Effector memory CD8-positive, alpha-beta T cell (primary cell): ENCODE data around the gene ANKRD53.

ENCODE experiments used
- ATAC-seq: fragments of 150-1000 bp; cut with Tn5 transposase; replicated peaks from 2 replicates; pipeline ENCODE4 v1.10.0; 2021; ENCODE audit warnings: mild to moderate bottlenecking, moderate library complexity
- DNase-seq, 3 experiments: peaks; one replicate each; pipeline ENCODE4 v3.0.0; 2021
- H3K27ac Mint-ChIP-seq, 2 donors: one replicate each; pipeline ENCODE4 v1.8.0; 2022; ENCODE audit warnings: mild to moderate bottlenecking in 2 of 2, mixed read lengths in 2 of 2, moderate library complexity in 2 of 2
- H3K27me3 Mint-ChIP-seq, 2 donors: one replicate each; pipeline ENCODE4 v1.8.0; 2022; ENCODE audit warnings: mixed read lengths in 2 of 2
- H3K36me3 Mint-ChIP-seq: one replicate; pipeline ENCODE4 v1.8.0; 2022; ENCODE audit warnings: mild to moderate bottlenecking, moderate library complexity, mixed read lengths; ENCODE audit not compliant: insufficient read depth
- H3K4me1 Mint-ChIP-seq, 2 donors: one replicate each; pipeline ENCODE4 v1.8.0; 2022; ENCODE audit warnings: low read depth in 2 of 2, mixed read lengths in 2 of 2
- H3K4me3 Mint-ChIP-seq, 2 donors: one replicate each; pipeline ENCODE4 v1.8.0; 2022; ENCODE audit warnings: mild to moderate bottlenecking in 2 of 2, mixed read lengths in 2 of 2, moderate library complexity in 2 of 2
- H3K9me3 Mint-ChIP-seq, 2 donors: one replicate each; pipeline ENCODE4 v1.8.0; 2022; ENCODE audit warnings: mixed read lengths in 2 of 2

The ANKRD53 gene

GRCh38 chr2:70984228-70984575 lies 5.8 kb downstream of the ANKRD53 start:
- peak overlapping the region in 1 of 2 donors; percentile 17 for H3K27ac Mint-ChIP-seq
- no peak overlapping the region for H3K4me3 Mint-ChIP-seq
- H3K36me3 Mint-ChIP-seq, result peaks cover 19% of the 10 kb centered on the region
- no peak for ATAC-seq
- H3K9me3 Mint-ChIP-seq, result no peaks in the 10 kb centered on the region
- DNase-seq, result no peak
- H3K4me1 Mint-ChIP-seq, result peaks cover 14 to 19% of the 10 kb centered on the region in 2 donors
- H3K27me3 Mint-ChIP-seq, result no peaks in the 10 kb centered on the region

- peaks cover 14 to 19% of the 10 kb centered on the region in 2 donors for H3K4me1 Mint-ChIP-seq
- H3K36me3 Mint-ChIP-seq, result peaks cover 22% of the 10 kb centered on the region
- H3K9me3 Mint-ChIP-seq, result no peaks in the 10 kb centered on the region
- H3K27me3 Mint-ChIP-seq, result no peaks in the 10 kb centered on the region
- H3K4me3 Mint-ChIP-seq, result peak overlapping the region in 1 of 2 donors; percentile 37
- DNase-seq, result peak; percentile 79 to 84 (median 82)
- H3K27ac Mint-ChIP-seq, result peak overlapping the region in 1 of 2 donors; percentile 17
- ATAC-seq, result peak; percentile 100
Observed at GRCh38 chr2:70984576-70985282, 6.3 kb downstream of the ANKRD53 start.

- no peaks in the 10 kb centered on the region for H3K27me3 Mint-ChIP-seq
- DNase-seq (no peak), ATAC-seq (no peak)
- no peaks in the 10 kb centered on the region for H3K9me3 Mint-ChIP-seq
- peaks cover 14 to 19% of the 10 kb centered on the region in 2 donors for H3K4me1 Mint-ChIP-seq
- peak overlapping the region in 1 of 2 donors; percentile 17 for H3K27ac Mint-ChIP-seq
- peaks cover 22% of the 10 kb centered on the region for H3K36me3 Mint-ChIP-seq
- no peak overlapping the region for H3K4me3 Mint-ChIP-seq
Observed at GRCh38 chr2:70985283-70985688, 6.9 kb downstream of the ANKRD53 start.

GRCh38 chr2:70985956-70986355 lies 7.5 kb downstream of the ANKRD53 start:
- Mint-ChIP-seq H3K9me3 (no peaks in the 10 kb centered on the region), H3K27ac (peak overlapping the region in 1 of 2 donors; percentile 56), H3K27me3 (no peaks in the 10 kb centered on the region), H3K4me3 (no peak overlapping the region), H3K36me3 (peaks cover 24% of the 10 kb centered on the region), H3K4me1 (peaks cover 16 to 25% of the 10 kb centered on the region in 2 donors)
- no peak for ATAC-seq
- no peak for DNase-seq

- H3K36me3 Mint-ChIP-seq, result peaks cover 31% of the 10 kb centered on the region
- peak overlapping the region in 1 of 2 donors; percentile 56 for H3K27ac Mint-ChIP-seq
- H3K4me3 Mint-ChIP-seq, result no peak overlapping the region
Observed at GRCh38 chr2:70986499-70987189, 8.2 kb downstream of the ANKRD53 start.

GRCh38 chr2:70987386-70987785 lies 9.0 kb downstream of the ANKRD53 start:
- DNase-seq, result no peak
- no peak overlapping the region for H3K4me3 Mint-ChIP-seq
- peaks cover 22 to 31% of the 10 kb centered on the region in 2 donors for H3K4me1 Mint-ChIP-seq
- no peak overlapping the region for H3K27ac Mint-ChIP-seq
- ATAC-seq, result no peak
- H3K27me3 Mint-ChIP-seq, result no peaks in the 10 kb centered on the region
- H3K36me3 Mint-ChIP-seq, result peaks cover 35% of the 10 kb centered on the region
- no peaks in the 10 kb centered on the region for H3K9me3 Mint-ChIP-seq

More at GRCh38 chr2:70986499-70987189, 8.2 kb downstream of the ANKRD53 start:
- Mint-ChIP-seq H3K4me1 (peaks cover 22 to 29% of the 10 kb centered on the region in 2 donors), H3K9me3 (no peaks in the 10 kb centered on the region), H3K27me3 (no peaks in the 10 kb centered on the region)
- ATAC-seq, result no peak
- no peak for DNase-seq

GRCh38 chr2:70988151-70988550 lies 9.7 kb downstream of the ANKRD53 start:
- ATAC-seq (no peak), DNase-seq (no peak)
- H3K4me3 Mint-ChIP-seq, result no peak overlapping the region
- H3K9me3 Mint-ChIP-seq, result no peaks in the 10 kb centered on the region
- peaks cover 35% of the 10 kb centered on the region for H3K36me3 Mint-ChIP-seq
- H3K4me1 Mint-ChIP-seq, result peaks cover 27 to 33% of the 10 kb centered on the region in 2 donors
- no peaks in the 10 kb centered on the region for H3K27me3 Mint-ChIP-seq
- no peak overlapping the region for H3K27ac Mint-ChIP-seq

- peaks cover 41% of the 10 kb centered on the region for H3K36me3 Mint-ChIP-seq
- DNase-seq (no peak), ATAC-seq (no peak)
- H3K4me1 Mint-ChIP-seq, result peaks cover 35 to 39% of the 10 kb centered on the region in 2 donors
- no peaks in the 10 kb centered on the region for H3K9me3 Mint-ChIP-seq
- H3K27me3 Mint-ChIP-seq, result no peaks in the 10 kb centered on the region
- H3K4me3 Mint-ChIP-seq, result no peak overlapping the region
- no peak overlapping the region for H3K27ac Mint-ChIP-seq
Observed at GRCh38 chr2:70988726-70989648, 10.6 kb downstream of the ANKRD53 start.

- DNase-seq (no peak), ATAC-seq (no peak)
- peaks cover 29 to 35% of the 10 kb centered on the region in 2 donors for H3K4me1 Mint-ChIP-seq
- H3K27ac Mint-ChIP-seq, result no peak overlapping the region
- no peak overlapping the region for H3K4me3 Mint-ChIP-seq
- no peaks in the 10 kb centered on the region for H3K9me3 Mint-ChIP-seq
- no peaks in the 10 kb centered on the region for H3K27me3 Mint-ChIP-seq
- H3K36me3 Mint-ChIP-seq, result peaks cover 41% of the 10 kb centered on the region
Observed at GRCh38 chr2:70990216-70990615, 11.8 kb downstream of the ANKRD53 start.

- Mint-ChIP-seq H3K4me3 (no peak overlapping the region), H3K36me3 (peaks cover 38% of the 10 kb centered on the region), H3K27me3 (no peaks in the 10 kb centered on the region), H3K4me1 (peaks cover 29 to 41% of the 10 kb centered on the region in 2 donors), H3K9me3 (no peaks in the 10 kb centered on the region), H3K27ac (peak overlapping the region in 1 of 2 donors; percentile 70)
- DNase-seq (no peak), ATAC-seq (no peak)
Observed at GRCh38 chr2:70991142-70991541, 12.7 kb downstream of the ANKRD53 start.

GRCh38 chr2:70991742-70992141 lies 13.3 kb downstream of the ANKRD53 start:
- ATAC-seq (no peak), DNase-seq (no peak)
- H3K27ac Mint-ChIP-seq, result peak overlapping the region; percentile 52 to 70
- peaks cover 38% of the 10 kb centered on the region for H3K36me3 Mint-ChIP-seq
- H3K4me3 Mint-ChIP-seq, result no peak overlapping the region
- H3K27me3 Mint-ChIP-seq, result no peaks in the 10 kb centered on the region
- peaks cover 27 to 41% of the 10 kb centered on the region in 2 donors for H3K4me1 Mint-ChIP-seq
- no peaks in the 10 kb centered on the region for H3K9me3 Mint-ChIP-seq

GRCh38 chr2:70992945-70993853 lies 14.8 kb downstream of the ANKRD53 start:
- DNase-seq, result no peak
- Mint-ChIP-seq H3K36me3 (peaks cover 32% of the 10 kb centered on the region), H3K27me3 (no peaks in the 10 kb centered on the region), H3K9me3 (no peaks in the 10 kb centered on the region), H3K4me3 (peak overlapping the region; percentile 87 to 100), H3K4me1 (peaks cover 27 to 41% of the 10 kb centered on the region in 2 donors), H3K27ac (peak overlapping the region; percentile 74 to 95)
- ATAC-seq, result no peak
